RWPE2 (cell line): Measurements from ENCODE around the gene DNAJB2.

ENCODE experiments used
- ATAC-seq: fragments of 200-7000 bp; cut with Tn5 transposase; 3 replicates; pipeline ENCODE4 v1.9.1; 2021; ENCODE audit warnings: low read depth
- DNase-seq: peaks from one replicate; pipeline ENCODE4 v3.0.0-alpha.2; 2020; ENCODE audit warnings: low spot score
- H3K27ac ChIP-seq: fragments of 450-650 bp; 2 replicates; pipeline ENCODE4 v1.5.1; 2017; ENCODE audit warnings: mild to moderate bottlenecking; ENCODE audit not compliant: poor library complexity, severe bottlenecking
- H3K27me3 ChIP-seq: fragments of 250-450 bp; sonication (Bioruptor Pico); 2 replicates; pipeline ENCODE4 v1.5.1; 2021; ENCODE audit warnings: mild to moderate bottlenecking, moderate library complexity; ENCODE audit not compliant: insufficient read depth, poor library complexity, severe bottlenecking
- H3K36me3 ChIP-seq: fragments of 250-450 bp; sonication (Bioruptor Pico); 2 replicates; pipeline ENCODE4 v1.5.1; 2020; ENCODE audit warnings: low read depth, mild to moderate bottlenecking, moderate library complexity
- H3K4me1 ChIP-seq: fragments of 250-450 bp; sonication (Bioruptor Pico); 2 replicates; pipeline ENCODE4 v1.5.1; 2021; ENCODE audit warnings: mild to moderate bottlenecking, moderate library complexity; ENCODE audit not compliant: insufficient read depth, poor library complexity, severe bottlenecking
- H3K4me3 ChIP-seq: fragments of 250-450 bp; sonication (Bioruptor Pico); 2 replicates; pipeline ENCODE4 v1.5.1; 2021; ENCODE audit warnings: mild to moderate bottlenecking, moderate library complexity; ENCODE audit not compliant: severe bottlenecking
- H3K9me3 ChIP-seq: fragments of 250-450 bp; sonication (Bioruptor Pico); 2 replicates; pipeline ENCODE4 v1.5.1; 2021; ENCODE audit warnings: mild to moderate bottlenecking, moderate library complexity; ENCODE audit not compliant: severe bottlenecking
- TF ChIP-seq, protein P1 (sequence below): fragments of 450-650 bp; IDR thresholded peaks from one replicate; pipeline ENCODE4 v1.5.1; 2017; ENCODE audit warnings: mild to moderate bottlenecking, moderate library complexity; ENCODE audit not compliant: poor library complexity, severe bottlenecking

The DNAJB2 gene

GRCh38 chr2:219282943-219283581 is 3.9 kb downstream of the DNAJB2 start:
- no peak for DNase-seq
- ATAC-seq: no peak
- H3K4me3 ChIP-seq: no peak overlapping the region
- TF ChIP-seq, protein P1, sequence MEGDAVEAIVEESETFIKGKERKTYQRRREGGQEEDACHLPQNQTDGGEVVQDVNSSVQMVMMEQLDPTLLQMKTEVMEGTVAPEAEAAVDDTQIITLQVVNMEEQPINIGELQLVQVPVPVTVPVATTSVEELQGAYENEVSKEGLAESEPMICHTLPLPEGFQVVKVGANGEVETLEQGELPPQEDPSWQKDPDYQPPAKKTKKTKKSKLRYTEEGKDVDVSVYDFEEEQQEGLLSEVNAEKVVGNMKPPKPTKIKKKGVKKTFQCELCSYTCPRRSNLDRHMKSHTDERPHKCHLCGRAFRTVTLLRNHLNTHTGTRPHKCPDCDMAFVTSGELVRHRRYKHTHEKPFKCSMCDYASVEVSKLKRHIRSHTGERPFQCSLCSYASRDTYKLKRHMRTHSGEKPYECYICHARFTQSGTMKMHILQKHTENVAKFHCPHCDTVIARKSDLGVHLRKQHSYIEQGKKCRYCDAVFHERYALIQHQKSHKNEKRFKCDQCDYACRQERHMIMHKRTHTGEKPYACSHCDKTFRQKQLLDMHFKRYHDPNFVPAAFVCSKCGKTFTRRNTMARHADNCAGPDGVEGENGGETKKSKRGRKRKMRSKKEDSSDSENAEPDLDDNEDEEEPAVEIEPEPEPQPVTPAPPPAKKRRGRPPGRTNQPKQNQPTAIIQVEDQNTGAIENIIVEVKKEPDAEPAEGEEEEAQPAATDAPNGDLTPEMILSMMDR: no peak
- no peaks in the 10 kb centered on the region for H3K27me3 ChIP-seq
- no peak overlapping the region for H3K27ac ChIP-seq
- peaks cover 35% of the 10 kb centered on the region for H3K36me3 ChIP-seq
- H3K9me3 ChIP-seq: no peaks in the 10 kb centered on the region
- peaks cover 26% of the 10 kb centered on the region for H3K4me1 ChIP-seq

GRCh38 chr2:219284501-219285372 is 5.6 kb downstream of the DNAJB2 start:
- H3K9me3 ChIP-seq: no peaks in the 10 kb centered on the region
- H3K27ac ChIP-seq: peak overlapping the region; percentile 79
- H3K36me3 ChIP-seq: peaks cover 35% of the 10 kb centered on the region

GRCh38 chr2:219285373-219285735 is 6.2 kb downstream of the DNAJB2 start:
- TF ChIP-seq, protein P1: no peak
- no peak overlapping the region for H3K4me3 ChIP-seq
- DNase-seq (no peak), ATAC-seq (no peak)
- no peaks in the 10 kb centered on the region for H3K9me3 ChIP-seq
- peak overlapping the region; percentile 79 for H3K27ac ChIP-seq
- H3K36me3 ChIP-seq: peaks cover 34% of the 10 kb centered on the region
- H3K27me3 ChIP-seq: no peaks in the 10 kb centered on the region
- H3K4me1 ChIP-seq: peaks cover 26% of the 10 kb centered on the region

More at GRCh38 chr2:219284501-219285372, 5.6 kb downstream of the DNAJB2 start:
- Histone ChIP-seq H3K27me3 (no peaks in the 10 kb centered on the region), H3K4me1 (peaks cover 24% of the 10 kb centered on the region), H3K4me3 (no peak overlapping the region)
- DNase-seq (no peak), ATAC-seq (no peak)
- TF ChIP-seq, protein P1: no peak

DNA sequence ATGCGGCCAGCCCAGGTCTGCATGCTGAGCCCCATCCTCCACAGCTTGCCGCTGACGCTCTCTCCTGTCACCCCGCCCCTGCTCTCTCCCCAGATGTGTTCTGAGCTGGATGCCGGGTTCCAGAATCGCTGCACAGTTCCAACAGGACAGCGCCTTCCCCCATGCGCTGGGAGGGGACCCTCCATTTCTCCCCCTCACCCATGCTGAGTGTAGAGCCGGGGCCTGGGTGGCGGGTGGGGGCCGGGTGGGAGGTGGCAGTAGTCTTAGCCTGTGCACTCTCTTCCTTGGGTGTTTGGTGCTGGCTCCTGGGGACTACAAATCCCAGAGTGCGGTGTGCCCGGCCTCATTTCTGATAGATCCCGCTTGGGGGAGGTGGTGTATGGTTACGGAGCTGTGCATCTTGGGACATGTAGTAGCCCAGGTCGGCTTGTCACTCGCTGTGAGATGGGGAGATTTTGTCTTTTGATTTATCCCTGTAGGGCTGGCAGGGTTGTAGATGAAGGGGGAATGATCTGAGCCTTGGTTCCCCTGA is 6.8 kb downstream of the DNAJB2 start:
- peak overlapping the region; percentile 79 for H3K27ac ChIP-seq
- peak; percentile 84 for DNase-seq
- TF ChIP-seq, protein P1: no peak

More for the DNA sequence above, 6.8 kb downstream of the DNAJB2 start:
- no peaks in the 10 kb centered on the region for H3K27me3 ChIP-seq
- peak; percentile 85 for ATAC-seq
- peaks cover 28% of the 10 kb centered on the region for H3K36me3 ChIP-seq
- H3K9me3 ChIP-seq: no peaks in the 10 kb centered on the region
- H3K4me1 ChIP-seq: peaks cover 27% of the 10 kb centered on the region
- H3K4me3 ChIP-seq: no peak overlapping the region
